NCI-H345 treated with DMSO at 0.1 percent for 48 hours (cell line): Measurements from ENCODE around the gene CADPS2.
"Not testable (repeated sequence)": the region's sequence is repeated elsewhere in the genome, so short reads cannot be mapped to it uniquely, and the experiment has no call there.

Source experiments
- DNase-seq: peaks from one replicate; lab custom pipeline; 2025; ENCODE audit not compliant: unreplicated experiment; lab: John Stamatoyannopoulos, UW

CADPS2 gene

GRCh38 chr7:122677149-122677548, 209.1 kb downstream of the CADPS2 start:
- no peak for DNase-seq

GRCh38 chr7:122676466-122676865, 209.8 kb downstream of the CADPS2 start:
- peak; percentile 45 for DNase-seq

GRCh38 chr7:122675621-122676020, 210.6 kb downstream of the CADPS2 start:
- DNase-seq: no peak

GRCh38 chr7:122675011-122675410, 211.2 kb downstream of the CADPS2 start:
- no peak for DNase-seq

- no peak for DNase-seq
Measured at GRCh38 chr7:122674502-122674901, 211.8 kb downstream of the CADPS2 start.

DNA sequence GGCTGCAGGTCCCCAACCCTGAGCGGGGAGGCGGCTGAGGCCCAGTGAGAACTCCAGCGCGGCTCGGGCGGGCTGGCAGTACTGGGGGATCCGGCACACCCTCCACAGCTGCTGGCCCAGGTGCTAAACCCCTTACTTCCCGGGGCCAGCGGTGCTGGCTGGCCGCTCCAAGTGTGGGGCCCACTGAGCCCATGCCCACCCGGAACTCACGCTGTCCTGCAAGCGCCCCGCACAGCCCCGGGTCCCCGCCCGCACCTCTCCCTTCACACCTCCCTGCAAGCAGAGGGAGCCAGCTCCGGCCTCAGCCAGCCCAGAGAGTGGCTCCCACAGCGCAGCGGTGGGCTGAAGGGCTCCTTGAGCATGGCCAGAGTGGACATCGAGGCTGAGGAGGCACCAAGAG, 212.3 kb downstream of the CADPS2 start:
- no peak for DNase-seq

DNA sequence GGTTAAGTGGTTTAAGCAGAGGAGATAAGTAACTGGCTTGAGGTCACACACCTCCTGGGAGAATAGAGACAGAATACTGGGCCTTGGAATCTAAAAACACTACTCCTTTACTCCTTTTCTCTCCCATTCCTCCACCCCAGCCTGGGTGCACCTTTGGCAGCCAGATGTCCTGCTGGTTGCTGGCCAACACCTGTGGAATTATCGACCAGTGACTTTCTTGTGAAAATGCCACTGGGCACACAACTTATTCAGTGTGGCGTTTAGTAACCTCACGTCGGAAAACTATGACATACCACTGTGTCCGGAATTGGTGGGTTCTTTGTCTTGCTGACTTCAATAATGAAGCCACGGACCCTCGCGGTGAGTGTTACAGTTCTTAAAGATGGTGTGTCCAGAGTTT, 213.7 kb downstream of the CADPS2 start:
- DNase-seq: no peak

- no peak for DNase-seq
Measured at GRCh38 chr7:122663733-122664132, 222.5 kb downstream of the CADPS2 start.

- DNase-seq: no peak
Measured at GRCh38 chr7:122658856-122659255, 227.4 kb downstream of the CADPS2 start.

DNA sequence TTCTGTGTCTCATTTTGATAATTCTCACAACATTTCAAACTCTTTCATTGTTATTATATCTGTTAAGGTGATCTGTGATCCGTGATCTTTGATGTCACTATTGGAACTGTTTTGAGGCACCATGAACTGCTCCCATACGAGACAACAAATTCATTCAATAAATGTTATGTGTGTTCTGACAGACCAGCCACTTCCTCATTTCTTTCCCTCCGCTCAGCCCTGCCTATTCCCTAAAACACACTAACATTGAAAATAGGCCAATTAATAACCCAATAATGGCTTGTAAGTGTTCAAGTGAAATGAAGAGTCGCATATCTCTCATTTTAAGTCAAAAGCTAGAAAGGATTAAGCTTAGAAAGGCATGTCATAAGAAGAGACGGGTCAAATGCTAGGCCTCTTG, 232.6 kb downstream of the CADPS2 start:
- no peak for DNase-seq

DNA sequence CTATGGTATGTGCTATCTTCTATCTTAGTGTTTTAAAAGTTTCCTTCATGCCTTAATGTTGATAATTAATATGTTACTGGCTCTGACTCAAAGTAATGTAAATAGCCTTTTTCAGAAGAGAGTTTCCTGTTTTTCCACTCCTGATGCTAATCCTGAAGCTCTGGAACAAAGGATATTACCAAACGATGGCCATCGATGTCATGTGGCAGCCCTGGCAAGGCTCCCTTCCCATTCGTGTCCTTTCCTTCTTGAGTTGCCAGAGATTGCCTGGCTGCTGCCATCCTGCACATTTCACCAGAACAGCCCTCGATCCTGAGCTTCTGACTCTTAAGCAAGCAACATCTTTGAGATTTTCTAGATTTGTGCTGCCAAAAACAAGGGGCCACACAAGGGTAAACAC, 233.4 kb downstream of the CADPS2 start:
- DNase-seq: no peak

DNA sequence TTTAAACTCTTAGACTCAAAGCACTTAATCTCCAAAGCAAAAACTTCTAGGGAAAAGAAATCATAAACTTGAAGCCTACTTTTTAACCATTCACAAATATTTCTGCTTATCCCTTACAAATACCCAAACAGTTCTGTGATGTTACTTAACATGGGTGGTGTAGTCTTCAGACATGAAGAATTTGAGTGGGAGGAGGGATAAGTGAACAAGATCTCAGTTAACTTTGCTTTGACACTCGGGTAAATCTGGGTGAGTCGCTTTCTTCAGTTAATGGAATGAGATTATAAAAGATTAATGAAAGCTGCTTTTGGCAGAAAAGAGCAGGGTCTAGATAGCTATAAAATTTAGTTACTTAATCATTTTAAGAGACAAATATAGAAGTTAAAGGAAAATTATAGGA, 234.8 kb downstream of the CADPS2 start:
- no peak for DNase-seq

DNA sequence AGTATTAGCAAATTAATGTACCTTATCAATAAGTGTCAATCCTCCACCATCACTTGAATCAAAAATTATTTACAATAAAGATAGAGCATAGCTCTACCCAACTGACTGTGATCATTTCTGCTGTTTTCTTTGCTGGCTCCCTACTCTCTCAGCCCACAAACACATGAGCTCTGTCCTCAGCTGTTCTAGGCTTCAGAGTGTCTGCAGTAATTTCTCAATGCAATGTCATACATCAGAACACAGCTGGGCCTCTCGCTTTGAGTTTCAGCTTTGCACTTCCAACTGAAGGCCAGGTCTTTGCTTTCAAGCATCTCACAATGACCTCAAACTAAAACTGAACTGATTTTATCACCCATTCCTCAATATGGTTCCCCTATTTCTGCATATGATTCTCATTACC, 243.0 kb downstream of the CADPS2 start:
- no peak for DNase-seq

DNA sequence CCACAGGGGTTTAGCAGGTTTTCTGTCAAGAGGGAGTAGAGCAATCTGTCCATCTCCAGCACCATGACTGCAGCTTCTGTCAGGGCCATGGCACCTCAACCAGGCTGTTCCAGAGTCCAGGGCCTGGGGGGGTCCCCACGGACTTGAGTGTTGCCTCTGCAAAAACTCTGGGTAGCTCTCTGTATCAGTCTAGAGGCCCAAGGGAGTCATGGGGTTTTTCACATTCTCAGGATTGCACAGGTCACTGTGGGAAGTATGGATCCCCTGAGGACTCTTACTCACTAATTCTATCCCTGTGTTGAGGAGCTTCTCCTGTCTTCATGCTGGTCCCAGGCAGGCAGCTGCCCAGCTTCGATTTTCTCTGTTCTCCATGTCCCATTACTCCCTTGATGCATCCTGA, 247.8 kb downstream of the CADPS2 start:
- DNase-seq: no peak

GRCh38 chr7:122637784-122638183, 248.5 kb downstream of the CADPS2 start:
- no peak for DNase-seq

- not testable (repeated sequence) for DNase-seq
Measured at GRCh38 chr7:122635481-122635880, 250.8 kb downstream of the CADPS2 start.

- DNase-seq: no peak
Measured at GRCh38 chr7:122633472-122633871, 252.8 kb downstream of the CADPS2 start.

DNA sequence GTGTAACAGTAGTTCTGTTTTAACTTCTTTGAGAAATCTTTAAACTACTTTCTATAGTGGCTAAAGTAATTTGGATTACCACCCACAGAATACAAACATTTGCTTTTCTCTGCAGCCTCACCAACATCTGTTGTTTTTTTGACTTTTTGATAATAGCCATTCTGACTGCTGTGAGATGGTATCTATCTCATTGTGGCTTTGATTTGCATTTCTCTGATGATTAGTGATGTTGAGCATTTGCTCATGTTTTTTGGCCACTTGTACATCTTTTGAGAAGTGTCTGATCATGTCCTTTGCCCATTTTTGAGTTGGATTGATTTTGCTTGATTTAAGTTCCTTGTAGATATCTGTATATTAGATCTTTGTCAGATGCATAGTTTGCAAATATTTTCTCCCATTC, 254.0 kb downstream of the CADPS2 start:
- DNase-seq: no peak

DNA sequence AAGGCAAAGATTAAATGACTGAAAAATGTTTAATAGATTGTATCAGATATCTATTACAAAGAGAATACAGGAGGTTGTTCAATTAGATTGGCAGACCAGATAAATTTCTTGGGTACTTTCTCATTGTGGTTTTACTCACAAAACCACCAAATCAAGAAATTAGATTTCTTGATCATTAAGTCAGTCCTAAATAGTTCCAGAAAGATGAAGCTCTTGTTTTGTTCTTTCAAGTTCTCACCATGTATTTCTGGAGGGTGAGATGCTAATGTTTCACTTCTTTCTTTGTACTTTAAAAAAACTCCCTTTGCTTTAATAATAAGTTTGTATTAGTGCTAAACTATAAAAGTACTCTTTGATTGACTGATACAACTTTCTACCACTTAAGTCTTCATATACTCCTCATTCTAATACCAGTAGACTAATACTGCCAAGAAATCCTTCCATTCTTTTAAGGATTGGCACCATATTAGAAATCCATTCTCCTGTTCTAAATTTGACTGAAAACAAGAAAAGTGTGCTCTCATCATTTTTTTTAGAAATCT, 256.8 kb downstream of the CADPS2 start:
- DNase-seq: no peak

DNA sequence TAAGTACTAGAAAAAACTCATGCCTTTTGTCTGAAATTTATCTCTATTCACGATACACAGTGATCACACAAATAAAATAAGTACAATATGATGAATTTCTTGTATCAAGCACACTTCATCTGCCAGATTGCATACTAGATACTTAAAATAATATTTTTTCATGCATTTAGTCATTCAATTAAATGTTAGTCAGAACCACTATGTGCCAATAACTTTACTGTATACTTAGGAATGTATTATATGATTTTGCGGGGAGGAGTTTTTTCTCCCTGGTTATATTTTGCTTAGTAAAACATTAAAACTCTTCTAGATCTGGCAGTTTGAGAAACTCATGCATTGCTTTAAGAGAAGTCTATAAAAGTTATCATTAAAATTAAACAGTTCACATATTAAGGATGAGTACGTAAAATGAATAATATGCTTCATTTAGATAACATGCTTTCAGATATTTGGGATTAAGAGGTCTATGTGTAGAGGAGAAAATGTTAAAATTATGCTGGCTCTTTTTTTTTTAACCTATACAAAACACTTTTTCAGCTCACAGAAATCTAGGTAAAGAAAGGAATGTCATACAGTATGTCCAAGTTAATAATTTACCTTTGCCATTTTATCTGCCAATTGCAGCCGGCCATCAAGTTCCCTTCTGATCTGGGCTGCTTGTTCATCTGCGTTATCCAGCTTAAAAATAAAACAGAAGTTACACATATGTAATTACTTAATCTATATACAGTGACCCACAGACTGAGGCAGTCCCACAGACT, 257.4 kb downstream of the CADPS2 start:
- DNase-seq: no peak

- no peak for DNase-seq
Measured at GRCh38 chr7:122626785-122627184, 259.5 kb downstream of the CADPS2 start.

GRCh38 chr7:122622682-122623081, 263.6 kb downstream of the CADPS2 start:
- DNase-seq: no peak

DNA sequence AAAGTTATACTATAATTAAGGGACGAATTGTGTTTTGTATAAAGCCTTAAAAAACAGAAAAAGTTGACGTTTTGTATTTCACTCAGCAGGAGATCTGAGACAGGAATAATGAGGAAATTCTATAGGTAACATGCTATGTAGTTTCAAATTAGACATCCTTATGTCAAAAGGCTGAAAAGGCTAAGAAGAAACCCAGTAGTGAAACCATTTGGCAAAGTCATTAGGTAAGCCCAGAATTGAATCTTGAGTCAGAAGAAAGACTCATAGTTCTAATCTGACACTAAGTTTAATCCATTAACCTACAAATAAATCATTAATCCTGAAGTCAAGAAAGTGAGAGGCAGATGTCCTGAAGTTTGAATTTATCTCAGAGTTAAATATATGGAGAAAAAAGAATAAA, 266.6 kb downstream of the CADPS2 start:
- no peak for DNase-seq
